Thyroid gland (tissue), 4 donors: Measurements from ENCODE around the gene RNF44.

Source experiments
- CTCF ChIP-seq, 6 experiments: fragments of 200-600 bp in 3 of 6; fragments of 450-650 bp in 3 of 6; sonication (generic) in 3 of 6; IDR thresholded peaks; one replicate each; pipeline ENCODE4 v1.5.1; 2016 to 2019; ENCODE audit warnings: antibody characterized with exemption in 6 of 6, mild to moderate bottlenecking in 2 of 6, inconsistent platforms in 1 of 6, moderate library complexity in 1 of 6
- POLR2A ChIP-seq, 2 donors: fragments of 450-650 bp; IDR thresholded peaks; one replicate each; pipeline ENCODE4 v1.6.1; 2017; ENCODE audit warnings: antibody characterized with exemption in 2 of 2, mild to moderate bottlenecking in 2 of 2, moderate library complexity in 1 of 2

DNA sequence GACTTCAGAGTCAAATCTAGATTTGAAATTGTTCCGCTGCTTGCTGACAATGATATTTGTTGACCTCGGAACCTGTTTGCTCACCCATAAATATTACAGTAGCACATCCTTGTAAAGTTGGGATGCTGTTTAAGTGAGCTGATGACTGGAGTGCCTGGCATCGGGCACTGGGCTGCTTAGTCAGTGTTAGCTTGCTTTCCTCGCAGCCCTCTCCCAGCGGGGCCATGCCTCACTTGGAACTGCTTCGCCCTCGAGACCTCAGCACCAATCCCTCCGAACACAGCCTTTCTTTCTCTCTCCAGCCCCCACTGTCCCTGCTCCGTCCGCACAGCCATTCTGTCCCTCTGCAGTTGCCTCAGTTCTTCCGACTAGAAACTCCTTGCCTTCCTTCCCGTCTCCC, 23.4 kb downstream of the RNF44 start:
- TF ChIP-seq POLR2A (IDR thresholded peaks at IDR 0.05) (no peak), CTCF (IDR thresholded peaks at IDR 0.05) (no peak)
